ENCODE results near the gene MBD3L2.
"Not testable (repeated sequence)": the region's sequence is repeated elsewhere in the genome, so short reads cannot be mapped to it uniquely, and the experiment has no call there.

DNA sequence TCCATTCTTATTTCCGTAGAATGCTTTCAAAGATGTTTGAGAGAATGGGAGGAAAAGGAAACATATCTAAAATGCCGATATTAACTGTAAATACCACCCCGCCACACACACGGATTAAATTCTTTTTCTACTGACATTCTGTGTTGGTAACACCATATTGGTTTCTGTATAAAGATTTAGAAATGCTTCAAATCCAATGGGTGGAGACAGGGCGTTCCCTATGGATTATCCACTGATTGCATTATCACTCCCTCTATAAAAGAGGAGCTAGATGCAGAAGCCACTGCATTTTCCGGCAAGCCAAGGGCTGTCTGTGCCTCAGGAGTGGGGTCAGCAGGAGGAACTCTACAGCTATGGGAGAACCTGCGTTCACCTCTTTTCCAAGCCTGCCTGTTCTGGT lies at the start of gene MBD3L2:
- TF ChIP-seq, protein P1, sequence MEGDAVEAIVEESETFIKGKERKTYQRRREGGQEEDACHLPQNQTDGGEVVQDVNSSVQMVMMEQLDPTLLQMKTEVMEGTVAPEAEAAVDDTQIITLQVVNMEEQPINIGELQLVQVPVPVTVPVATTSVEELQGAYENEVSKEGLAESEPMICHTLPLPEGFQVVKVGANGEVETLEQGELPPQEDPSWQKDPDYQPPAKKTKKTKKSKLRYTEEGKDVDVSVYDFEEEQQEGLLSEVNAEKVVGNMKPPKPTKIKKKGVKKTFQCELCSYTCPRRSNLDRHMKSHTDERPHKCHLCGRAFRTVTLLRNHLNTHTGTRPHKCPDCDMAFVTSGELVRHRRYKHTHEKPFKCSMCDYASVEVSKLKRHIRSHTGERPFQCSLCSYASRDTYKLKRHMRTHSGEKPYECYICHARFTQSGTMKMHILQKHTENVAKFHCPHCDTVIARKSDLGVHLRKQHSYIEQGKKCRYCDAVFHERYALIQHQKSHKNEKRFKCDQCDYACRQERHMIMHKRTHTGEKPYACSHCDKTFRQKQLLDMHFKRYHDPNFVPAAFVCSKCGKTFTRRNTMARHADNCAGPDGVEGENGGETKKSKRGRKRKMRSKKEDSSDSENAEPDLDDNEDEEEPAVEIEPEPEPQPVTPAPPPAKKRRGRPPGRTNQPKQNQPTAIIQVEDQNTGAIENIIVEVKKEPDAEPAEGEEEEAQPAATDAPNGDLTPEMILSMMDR (IDR thresholded peaks at IDR 0.05; ENCODE audit: insufficient read depth, low read length, poor library complexity, severe bottlenecking), result not testable (repeated sequence)
- not testable (repeated sequence) for TF ChIP-seq EZH2phosphoT487 (conservative IDR thresholded peaks at IDR 0.05; ENCODE audit: low read length)
